ENCODE measurements around the gene CCNL1.

CCNL1 gene

DNA sequence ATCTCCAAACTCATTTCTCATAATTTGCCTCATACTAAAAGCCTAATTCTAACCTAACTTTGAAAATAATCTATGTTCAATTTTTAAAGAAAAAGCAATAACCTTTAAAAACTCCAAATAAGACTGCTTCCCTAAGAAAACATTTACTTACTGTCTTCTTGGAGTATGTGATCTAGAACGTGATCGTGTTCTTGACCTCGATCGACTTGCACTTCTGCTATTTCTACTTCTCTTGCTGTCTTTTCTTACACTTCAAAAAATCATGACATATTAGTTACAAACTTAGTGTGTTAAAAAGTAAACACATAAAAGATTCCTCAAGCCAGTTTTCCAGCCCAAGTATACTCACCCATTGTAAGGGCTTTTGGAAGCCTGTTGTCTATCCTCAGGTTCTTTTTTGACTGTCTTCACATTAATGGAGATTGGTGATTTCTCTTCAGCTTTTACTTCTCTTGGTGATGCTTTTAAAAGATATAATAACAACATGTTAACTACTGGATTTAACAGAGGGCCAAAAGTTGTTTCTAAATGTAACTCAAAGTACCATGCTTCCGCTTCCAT, 10.7 kb downstream of the CCNL1 start:
- DNase-seq (ENCODE audit: insufficient read length) (no peak), FAIRE-seq (no peak)
- TF ChIP-seq TAF1 (IDR thresholded peaks at IDR 0.05; ENCODE audit: borderline replicate concordance, low read depth, low read length): no peak
- TF ChIP-seq POLR2AphosphoS5 (IDR thresholded peaks at IDR 0.05; ENCODE audit: low read depth, low read length): no peak
- no peak for TF ChIP-seq POLR2A (IDR thresholded peaks at IDR 0.05; ENCODE audit: low read depth, low read length)

DNA sequence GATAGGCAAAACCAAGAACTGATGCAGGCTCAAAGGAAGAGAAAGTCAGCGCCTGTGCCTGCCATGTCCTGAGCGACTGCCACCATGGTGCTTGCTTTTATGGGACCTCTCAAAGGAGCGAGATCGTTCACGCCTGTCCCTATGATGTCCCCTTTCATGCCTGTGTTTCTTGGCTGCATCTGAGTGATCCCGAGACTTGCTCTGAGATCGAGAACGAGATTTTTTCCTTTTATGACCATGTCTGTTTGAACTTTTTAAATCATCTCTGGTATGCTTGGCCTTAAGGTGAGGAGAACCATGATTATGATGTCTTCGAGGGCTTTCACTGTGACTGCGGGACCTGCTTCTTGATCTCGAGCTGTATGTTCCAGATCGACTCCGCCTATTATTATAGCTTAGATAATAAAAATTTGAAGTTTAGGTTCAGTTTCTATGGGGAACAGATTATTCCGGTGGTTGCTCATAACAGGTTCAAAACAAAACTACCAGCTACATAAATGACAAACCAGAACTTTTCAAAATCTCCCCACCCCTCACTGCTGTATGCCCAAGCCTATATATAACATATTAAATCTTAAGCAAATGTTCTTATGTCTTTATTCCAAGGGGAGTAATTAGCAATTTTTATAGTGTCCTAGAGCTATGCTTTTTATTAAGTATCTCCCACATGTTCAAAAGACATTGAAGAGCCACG, 11.6 kb downstream of the CCNL1 start:
- DNase-seq (ENCODE audit: insufficient read length) (no peak), FAIRE-seq (no peak)
- TF ChIP-seq POLR2AphosphoS5 (IDR thresholded peaks at IDR 0.05; ENCODE audit: low read depth, low read length): peak; percentile 83
- no peak for TF ChIP-seq TAF1 (IDR thresholded peaks at IDR 0.05; ENCODE audit: borderline replicate concordance, low read depth, low read length)
- TF ChIP-seq POLR2A (IDR thresholded peaks at IDR 0.05; ENCODE audit: low read depth, low read length): peak; percentile 65; the same call in 1 of the 2 replicates

DNA sequence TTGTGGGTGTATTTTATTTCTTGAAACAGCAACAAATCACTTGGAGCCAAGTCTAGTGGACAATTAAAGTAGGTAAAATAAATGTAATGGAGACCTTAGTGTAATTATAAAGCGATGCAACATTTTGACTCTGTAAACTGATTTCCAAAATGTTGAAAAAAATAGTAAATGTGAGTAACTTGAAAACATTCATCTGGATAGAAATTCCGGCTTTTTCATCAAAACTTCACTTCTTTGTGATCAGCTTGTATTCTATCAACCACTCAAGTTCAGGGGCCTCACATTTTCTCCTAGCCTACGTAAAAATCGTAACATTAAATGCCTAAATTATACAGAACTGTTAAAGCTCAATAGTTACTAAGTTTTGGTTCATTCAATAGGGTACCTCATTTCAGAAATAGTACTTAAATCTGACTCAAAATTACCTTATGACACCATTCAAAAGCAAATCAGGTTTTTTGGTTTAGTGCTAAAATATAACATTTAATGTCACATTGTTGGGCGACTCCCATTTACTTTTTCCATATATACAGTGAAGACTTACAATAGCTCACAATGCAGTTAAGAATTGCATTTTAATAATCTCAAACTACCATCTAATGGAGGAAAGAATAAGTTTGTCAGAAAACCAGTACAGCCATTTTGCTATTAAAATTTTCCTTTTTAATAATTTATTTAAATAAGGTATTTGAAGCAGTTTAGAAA, 12.7 kb downstream of the CCNL1 start:
- FAIRE-seq (no peak), DNase-seq (ENCODE audit: insufficient read length) (no peak)
- TF ChIP-seq POLR2AphosphoS5 (IDR thresholded peaks at IDR 0.05; ENCODE audit: low read depth, low read length) (no peak), TAF1 (IDR thresholded peaks at IDR 0.05; ENCODE audit: borderline replicate concordance, low read depth, low read length) (no peak), POLR2A (IDR thresholded peaks at IDR 0.05; ENCODE audit: low read depth, low read length) (no peak)

DNA sequence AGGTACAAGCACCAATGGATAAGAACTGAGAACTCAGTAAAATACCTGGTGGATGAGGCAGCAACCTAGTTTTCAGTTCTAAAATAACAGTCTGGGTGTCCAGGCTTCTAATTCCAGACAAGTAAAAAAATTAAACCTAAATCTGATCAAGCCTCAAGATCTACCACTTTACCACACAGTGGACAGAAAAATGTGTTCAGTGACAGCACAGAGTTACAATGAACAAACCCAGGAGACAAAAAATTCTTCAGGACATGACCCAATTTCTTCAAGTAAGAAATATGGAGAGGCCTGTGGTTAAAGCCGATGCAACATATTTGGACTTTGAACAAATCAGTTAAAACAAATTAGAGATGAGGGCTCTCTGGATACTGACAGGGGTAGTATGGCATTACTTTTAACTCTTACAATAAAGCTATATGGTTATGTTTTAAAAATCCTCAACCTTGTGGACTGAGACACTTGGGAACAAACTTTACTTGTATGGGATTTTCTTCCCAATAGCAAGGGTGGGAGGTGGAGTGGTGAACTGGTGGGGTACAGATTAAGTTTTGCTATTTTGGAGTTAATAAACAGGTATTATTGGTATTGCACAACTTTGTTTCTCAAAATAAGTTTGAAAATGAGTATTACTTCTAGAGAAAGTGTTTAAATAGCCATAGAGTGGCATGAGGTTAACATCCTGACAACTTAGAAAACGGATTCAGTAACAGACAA, 14.2 kb downstream of the CCNL1 start:
- no peak for FAIRE-seq
- DNase-seq (ENCODE audit: insufficient read length): no peak
- TF ChIP-seq TAF1 (IDR thresholded peaks at IDR 0.05; ENCODE audit: borderline replicate concordance, low read depth, low read length) (no peak), POLR2A (IDR thresholded peaks at IDR 0.05; ENCODE audit: low read depth, low read length) (no peak), POLR2AphosphoS5 (IDR thresholded peaks at IDR 0.05; ENCODE audit: low read depth, low read length) (no peak)

DNA sequence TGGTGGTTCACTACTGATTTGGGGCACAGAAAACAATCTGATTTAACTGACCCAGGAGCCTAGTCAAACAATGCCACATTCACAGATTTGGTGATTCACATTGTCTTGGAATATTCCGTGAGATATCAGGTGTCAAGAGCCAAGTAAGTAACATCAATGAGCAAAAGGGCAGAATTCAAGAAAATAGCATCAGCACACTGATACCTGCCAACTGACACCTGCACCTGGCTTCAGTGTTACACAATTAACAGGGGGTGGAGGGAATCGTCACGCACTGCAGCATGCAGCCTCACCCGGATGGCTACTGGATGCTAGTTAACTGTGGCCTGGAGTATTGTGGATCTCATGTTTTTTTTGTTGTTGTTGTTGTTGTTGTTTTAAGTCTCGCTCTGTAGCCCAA, 17.6 kb downstream of the CCNL1 start:
- FAIRE-seq (no peak), DNase-seq (ENCODE audit: insufficient read length) (no peak)
- TF ChIP-seq POLR2AphosphoS5 (IDR thresholded peaks at IDR 0.05; ENCODE audit: low read depth, low read length) (no peak), POLR2A (IDR thresholded peaks at IDR 0.05; ENCODE audit: low read depth, low read length) (no peak), TAF1 (IDR thresholded peaks at IDR 0.05; ENCODE audit: borderline replicate concordance, low read depth, low read length) (no peak)

DNA sequence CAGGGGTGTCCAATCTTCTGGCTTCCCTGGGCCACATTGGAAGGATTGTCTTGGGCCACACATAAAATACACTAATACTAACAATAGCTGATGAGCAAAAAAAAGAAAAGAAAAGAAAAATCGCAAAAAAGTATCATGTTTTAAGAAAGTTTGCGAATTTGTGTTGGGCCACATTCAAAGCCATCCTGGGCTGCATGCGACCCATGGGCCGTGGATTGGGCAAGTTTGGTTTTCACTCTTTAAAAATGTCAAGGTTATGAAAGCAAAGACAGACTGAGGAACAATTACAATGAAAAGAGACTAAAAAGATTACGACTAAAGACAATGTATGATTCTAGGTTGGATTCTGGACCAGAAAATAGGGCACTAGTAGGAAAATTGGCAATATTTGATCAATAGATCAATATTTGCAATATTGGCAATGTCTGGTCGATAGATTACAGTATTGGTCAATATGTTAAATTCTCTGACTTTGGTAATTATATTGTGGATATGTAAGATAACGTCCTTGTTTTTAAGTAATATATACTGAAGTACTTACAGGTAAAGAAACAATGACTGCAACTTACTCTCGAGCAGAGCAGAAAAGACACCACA, 19.9 kb downstream of the CCNL1 start:
- no peak for TF ChIP-seq TAF1 (IDR thresholded peaks at IDR 0.05; ENCODE audit: borderline replicate concordance, low read depth, low read length)
- no peak for TF ChIP-seq POLR2AphosphoS5 (IDR thresholded peaks at IDR 0.05; ENCODE audit: low read depth, low read length)
- DNase-seq (ENCODE audit: insufficient read length) (no peak), FAIRE-seq (no peak)

DNA sequence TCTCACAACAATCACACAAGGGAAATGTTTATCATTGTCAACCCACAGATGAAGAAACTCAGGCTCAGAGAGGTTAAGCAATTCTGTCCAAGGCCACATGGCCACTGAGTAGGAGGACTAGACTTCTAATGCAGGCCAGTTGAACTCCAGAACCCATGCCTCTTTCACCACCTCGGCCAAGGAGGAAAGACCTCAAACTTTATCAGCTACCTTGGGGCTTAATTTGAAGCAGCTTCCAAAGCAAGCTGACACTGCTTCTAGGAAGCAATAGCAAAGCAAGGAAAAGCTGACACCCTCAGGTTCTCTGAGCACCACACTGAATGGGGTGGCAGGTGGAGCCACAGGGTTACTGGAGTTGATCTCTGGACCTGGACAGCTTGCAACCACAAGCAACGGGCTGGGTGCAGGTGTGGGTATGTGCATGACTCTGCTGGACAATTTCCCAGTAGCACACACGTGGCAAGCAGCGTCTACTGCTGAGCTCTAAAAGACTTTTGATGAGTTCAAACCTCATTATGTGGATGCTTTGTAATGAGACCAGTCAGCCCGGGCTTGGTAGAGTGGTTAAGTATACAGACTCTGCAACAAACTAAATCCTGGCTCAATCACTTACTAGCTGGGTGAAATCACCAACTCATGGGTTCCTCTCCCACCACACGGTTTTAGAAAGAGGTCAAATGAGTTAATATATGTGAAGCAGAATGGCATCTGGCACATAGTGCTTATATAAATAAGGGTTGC, 23.1 kb downstream of the CCNL1 start:
- no peak for FAIRE-seq
- DNase-seq (ENCODE audit: insufficient read length): no peak
- TF ChIP-seq TAF1 (IDR thresholded peaks at IDR 0.05; ENCODE audit: borderline replicate concordance, low read depth, low read length) (no peak), POLR2A (IDR thresholded peaks at IDR 0.05; ENCODE audit: low read depth, low read length) (no peak), POLR2AphosphoS5 (IDR thresholded peaks at IDR 0.05; ENCODE audit: low read depth, low read length) (no peak)

DNA sequence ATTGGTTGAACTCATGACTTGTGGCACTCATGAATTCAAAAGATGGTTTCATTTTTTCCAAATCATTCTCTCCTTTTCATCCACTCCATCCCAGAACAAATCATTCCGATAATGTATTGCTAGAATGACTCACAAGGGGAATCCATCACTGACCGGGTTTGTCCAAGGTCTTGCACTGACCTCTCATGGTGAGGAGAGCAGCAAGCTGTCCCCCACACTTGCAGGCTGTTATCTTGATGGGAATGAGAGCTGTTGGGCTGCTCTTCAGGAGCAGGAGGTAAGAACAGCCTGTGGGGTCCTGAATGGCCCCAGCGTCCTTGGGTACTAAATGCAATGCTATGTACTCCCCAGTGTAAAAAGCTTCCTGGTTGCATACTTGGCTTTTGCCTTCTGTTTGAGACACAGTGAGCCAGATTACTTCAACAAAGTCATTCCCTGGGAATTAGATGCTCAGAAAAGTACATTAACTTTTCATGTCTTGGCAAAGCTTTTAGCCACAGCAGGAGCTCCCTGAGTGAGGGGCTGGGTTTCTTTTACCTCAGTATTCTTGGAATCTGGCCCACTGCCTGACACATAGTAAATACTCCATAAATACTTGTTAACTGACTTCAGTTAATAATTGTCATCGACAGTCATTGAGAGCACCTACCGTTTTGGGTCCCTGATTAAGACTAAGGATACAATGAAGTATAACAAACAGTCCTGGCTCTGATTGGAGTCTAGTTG, 24.1 kb downstream of the CCNL1 start:
- TF ChIP-seq POLR2AphosphoS5 (IDR thresholded peaks at IDR 0.05; ENCODE audit: low read depth, low read length): no peak
- DNase-seq (ENCODE audit: insufficient read length) (no peak), FAIRE-seq (no peak)

DNA sequence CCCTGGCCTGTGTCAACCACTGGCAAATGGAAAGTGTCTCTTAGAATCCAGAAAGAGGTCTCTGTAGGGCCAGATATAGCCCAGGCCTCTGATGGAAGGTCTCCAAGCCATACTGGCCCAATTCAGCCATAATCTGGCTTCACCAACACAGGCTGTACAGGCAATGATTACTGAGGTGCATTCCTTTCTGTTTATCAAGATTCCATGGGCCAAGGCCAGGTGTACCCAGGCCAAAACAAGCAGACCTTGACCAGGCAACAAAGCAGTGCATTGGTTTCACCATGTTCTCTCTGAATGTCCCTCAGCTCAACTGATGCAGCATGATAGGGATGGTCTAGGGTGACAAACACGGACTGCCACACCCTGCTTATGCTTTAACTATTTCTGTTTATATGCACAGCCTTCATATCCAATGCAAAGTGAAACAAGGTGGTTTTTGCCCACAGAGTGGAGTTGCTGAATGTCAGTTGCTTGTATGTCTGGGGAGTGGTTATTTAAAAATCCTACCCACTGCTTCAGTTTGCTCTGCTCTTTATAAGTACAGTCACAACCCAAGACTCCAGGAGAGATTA, 25.2 kb downstream of the CCNL1 start:
- FAIRE-seq: no peak
- TF ChIP-seq TAF1 (IDR thresholded peaks at IDR 0.05; ENCODE audit: borderline replicate concordance, low read depth, low read length) (no peak), POLR2AphosphoS5 (IDR thresholded peaks at IDR 0.05; ENCODE audit: low read depth, low read length) (no peak), POLR2A (IDR thresholded peaks at IDR 0.05; ENCODE audit: low read depth, low read length) (no peak)

More for the DNA sequence above, 25.2 kb downstream of the CCNL1 start:
- no peak for DNase-seq (ENCODE audit: insufficient read length)
